Ramos (cell line): Measurements from ENCODE around the gene ADAMTS5.

Source experiments
- in situ Hi-C: fragments of 300-500 bp; cut with MboI; formaldehyde crosslinking; loops from one replicate; pipeline ENCODE4 v1.14.3; 2022; ENCODE audit warnings: low sequenced_read_pairs; ENCODE audit not compliant: unreplicated experiment

Gene ADAMTS5

DNA sequence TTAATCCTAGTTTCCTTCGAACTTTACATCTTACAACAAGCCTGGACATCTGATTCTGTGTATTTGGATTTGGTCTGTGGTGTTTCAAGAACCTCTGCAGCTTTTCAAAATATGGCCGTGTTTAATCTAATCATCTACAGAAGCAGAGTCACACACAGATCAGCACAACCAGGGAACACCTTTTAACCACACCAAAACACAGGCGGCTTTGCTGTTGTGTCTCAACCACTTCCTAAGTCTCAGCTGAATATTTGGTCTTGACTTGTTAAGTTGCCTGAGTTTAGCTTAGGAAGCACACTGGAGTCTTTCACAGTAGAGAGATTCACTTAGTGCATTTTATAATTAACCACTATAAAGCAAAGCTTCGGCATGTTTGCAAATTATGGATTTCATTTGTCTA, 17.1 kb downstream of the ADAMTS5 start:
- in situ Hi-C loops: no loop called here

DNA sequence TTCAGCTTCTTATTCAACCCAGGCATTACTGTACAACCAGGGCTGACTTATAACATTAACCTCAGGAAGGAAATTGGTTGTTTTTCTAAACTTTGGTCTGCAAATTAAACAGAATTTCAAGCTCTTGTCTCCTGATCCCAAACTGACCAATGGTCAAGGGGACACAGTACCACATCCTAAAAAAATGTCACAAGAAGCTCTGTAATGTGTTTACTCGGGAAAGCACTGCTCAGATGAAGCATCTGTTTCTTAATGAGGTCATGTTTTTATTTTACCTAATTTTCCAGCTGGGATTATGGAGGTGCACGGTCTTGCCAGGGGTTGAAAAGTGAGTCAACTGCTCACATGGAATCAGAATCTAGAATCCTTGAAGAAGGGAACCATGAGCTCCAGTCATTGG, 18.7 kb downstream of the ADAMTS5 start:
- in situ Hi-C loops: no loop called here

GRCh38 chr21:26946744-26947446, 20.0 kb downstream of the ADAMTS5 start:
- in situ Hi-C loops: no loop called here

DNA sequence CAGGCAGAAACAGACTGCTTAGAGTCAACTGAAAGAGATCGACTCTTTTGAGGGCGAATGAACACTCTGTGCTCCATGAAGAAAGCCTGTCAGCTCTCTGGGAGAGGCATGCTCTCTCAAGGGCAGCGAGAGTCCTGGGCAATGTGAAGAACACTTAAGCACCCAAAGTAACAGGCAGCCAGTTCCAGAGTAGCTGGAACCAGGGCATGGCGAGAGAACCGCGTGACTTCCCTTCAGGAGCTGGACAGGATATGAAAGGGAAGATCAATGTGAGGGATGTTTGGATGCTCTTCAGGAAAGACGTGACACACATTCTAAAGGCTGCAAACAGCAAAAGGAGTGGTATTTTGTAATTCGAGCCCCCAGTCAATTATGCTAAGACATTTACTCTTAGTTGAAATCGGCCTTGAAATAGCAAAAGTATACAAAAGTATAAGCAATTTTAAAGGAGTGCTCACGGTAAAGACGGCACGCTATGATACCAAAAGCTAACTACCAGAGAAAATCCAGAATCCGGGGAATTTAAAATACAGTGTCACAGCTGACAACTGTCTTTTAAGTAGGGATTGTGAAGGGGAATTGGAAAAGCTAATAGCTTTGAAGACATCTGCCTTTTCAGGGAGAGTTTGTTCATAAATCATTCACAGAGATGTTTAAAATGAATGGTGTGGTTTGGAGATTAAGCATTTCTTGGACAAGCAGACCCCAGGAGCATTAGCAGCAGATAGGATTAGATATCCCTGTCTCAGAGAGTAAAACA, 20.8 kb downstream of the ADAMTS5 start:
- in situ Hi-C loops: no loop called here

DNA sequence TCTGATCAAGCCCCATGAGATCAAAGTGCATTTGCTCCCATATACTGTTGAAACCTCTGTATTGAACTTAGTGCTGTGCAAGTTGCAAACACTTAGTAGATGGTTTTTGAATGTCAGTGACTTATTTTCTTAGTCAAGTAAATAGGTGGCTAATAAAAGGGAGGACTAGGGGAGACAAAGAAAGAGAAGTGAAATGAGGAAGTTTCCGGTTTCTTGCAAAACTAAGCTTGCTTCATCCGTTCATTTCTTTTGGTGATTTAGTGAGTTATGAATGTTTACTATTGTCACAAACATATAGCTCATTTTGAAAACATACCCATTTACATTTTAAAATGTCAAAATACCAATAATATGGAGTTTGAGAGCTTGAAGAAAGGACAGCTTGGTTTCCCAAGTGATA, 23.0 kb downstream of the ADAMTS5 start:
- in situ Hi-C loops: no loop called here

DNA sequence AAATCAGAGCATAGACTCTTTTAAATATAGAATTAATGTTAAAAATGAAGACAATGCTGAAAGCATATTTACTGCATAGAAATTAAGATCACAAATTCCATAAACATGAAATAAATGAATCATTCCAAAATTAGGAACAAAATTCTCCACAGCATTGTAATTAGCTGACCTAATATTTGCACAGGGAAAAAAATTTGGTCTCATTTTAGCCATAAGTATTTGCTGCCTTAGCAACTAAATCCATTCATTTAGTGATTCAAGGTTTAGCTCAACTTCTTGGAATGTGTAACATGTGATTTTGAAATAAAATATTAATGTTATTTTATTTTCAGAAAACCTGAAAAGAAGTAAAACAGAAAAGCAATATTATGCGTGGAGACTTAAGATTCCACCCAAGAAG, 25.5 kb downstream of the ADAMTS5 start:
- in situ Hi-C loops: no loop called here

GRCh38 chr21:26939601-26940111, 27.2 kb downstream of the ADAMTS5 start:
- in situ Hi-C loops: no loop called here

- in situ Hi-C loops: no loop called here
These were observed 30.2 kb downstream of the ADAMTS5 start for GRCh38 chr21:26936641-26937040.

GRCh38 chr21:26935977-26936376, 30.9 kb downstream of the ADAMTS5 start:
- in situ Hi-C loops: no loop called here

GRCh38 chr21:26934383-26934782, 32.5 kb downstream of the ADAMTS5 start:
- in situ Hi-C loops: no loop called here

DNA sequence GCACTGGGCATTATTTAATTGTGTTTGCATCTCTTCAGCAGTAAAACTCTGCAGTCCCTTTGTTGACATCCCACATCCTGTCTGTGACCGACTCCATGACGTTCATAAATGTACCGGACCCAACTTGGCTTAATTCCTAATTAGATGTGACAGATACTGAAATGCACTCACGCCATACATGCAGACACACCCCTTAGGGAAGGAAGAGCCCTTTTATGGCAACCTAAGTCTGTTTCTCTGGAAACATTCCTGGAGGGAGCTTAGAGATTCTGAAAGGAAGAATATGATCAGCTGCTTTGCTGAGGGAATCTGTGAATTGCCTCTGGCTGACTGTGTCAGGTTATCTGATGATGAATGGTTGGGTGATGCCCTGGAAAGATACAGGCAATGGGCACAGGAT, 33.4 kb downstream of the ADAMTS5 start:
- in situ Hi-C loops: no loop called here

DNA sequence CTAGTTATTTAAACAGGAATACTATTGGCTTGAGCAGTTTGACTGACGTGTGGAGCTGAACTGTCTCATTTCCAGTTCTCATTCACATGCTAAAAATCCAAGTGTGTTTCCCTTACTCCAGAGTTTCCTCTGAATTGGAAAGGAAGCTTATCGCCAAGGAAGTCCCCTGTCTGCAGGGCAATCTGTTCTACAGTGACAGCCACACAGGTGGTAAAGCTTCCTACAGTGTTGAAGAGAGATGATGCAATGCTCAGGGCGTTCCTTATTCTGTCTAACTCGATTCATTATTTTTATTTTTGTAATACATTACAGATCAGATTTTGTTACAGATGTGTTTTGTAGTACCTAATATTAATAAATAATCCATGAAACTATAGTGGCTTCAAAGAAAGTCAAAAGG, 41.3 kb downstream of the ADAMTS5 start:
- in situ Hi-C loops: no loop called here

DNA sequence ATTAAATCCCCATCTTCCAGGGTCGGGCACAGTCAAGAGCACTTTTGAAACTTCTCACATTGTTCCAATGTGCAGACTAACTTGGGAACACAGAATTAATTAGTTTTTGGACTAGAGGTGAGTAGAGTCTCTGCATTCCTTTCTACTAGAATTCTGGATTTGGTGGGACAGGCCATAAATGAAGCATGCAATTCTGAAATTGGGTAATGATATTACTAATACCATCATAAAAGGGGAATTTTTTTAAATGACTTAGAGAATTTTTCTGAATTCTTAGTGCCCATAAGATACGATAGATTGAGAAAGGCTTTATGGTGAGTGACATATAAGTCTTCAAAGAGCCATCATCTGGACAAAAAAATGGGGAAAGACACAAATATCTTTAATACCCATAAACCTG, 41.8 kb downstream of the ADAMTS5 start:
- in situ Hi-C loops: no loop called here

GRCh38 chr21:26923986-26924385, 42.9 kb downstream of the ADAMTS5 start:
- in situ Hi-C loops: no loop called here

- in situ Hi-C loops: no loop called here
These were observed 46.8 kb downstream of the ADAMTS5 start for GRCh38 chr21:26920055-26920454.

- in situ Hi-C loops: no loop called here
These were observed 48.4 kb downstream of the ADAMTS5 start for GRCh38 chr21:26918323-26919079.

GRCh38 chr21:26916799-26917198, 50.1 kb downstream of the ADAMTS5 start:
- in situ Hi-C loops: no loop called here

DNA sequence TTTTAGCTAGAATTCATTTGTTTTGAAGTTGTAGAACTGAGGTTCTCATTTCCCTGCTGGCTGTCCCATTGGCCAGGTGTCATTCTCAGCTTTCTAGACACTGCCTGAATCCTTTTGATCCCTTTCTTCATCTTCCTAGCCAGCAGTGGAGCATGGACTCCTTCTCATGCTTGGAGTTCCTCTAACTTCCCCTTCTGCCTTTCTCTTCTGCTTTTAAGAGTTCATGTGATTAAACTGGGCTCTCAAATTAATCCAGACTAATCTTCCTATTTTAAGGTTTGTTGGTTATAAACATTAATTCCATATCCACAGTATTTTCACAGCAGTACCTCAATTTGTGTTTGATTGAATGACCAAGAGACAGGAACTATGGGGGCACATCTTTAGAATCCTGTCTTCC, 52.3 kb downstream of the ADAMTS5 start:
- in situ Hi-C loops: no loop called here

- in situ Hi-C loops: no loop called here
These were observed 54.4 kb downstream of the ADAMTS5 start for GRCh38 chr21:26912466-26912865.

GRCh38 chr21:26909972-26910371, 56.9 kb downstream of the ADAMTS5 start:
- in situ Hi-C loops: no loop called here

- in situ Hi-C loops: no loop called here
These were observed 65.9 kb downstream of the ADAMTS5 start for GRCh38 chr21:26900980-26901379.
